Psoas muscle (tissue), 8 donors: ENCODE results near the gene LGALSL. TPM values are rescaled to one million over a fixed set of nuclear protein-coding genes. Genes with fewer than 3 reads are reported as not detected.

Experiments
- ATAC-seq, 4 donors: fragments of 200-7000 bp; cut with Tn5 transposase; one replicate each; pipeline ENCODE4 v1.9.1; 2020; ENCODE audit warnings: moderate library complexity in 3 of 4, mild to moderate bottlenecking in 2 of 4
- DNase-seq, 2 donors: peaks; one replicate each; pipeline ENCODE4 v3.0.0-alpha.2; 2020
- H3K27ac ChIP-seq: fragments of 200-600 bp; one replicate; pipeline ENCODE4 v1.8.0; 2022
- H3K27me3 ChIP-seq, 3 donors: fragments of 200-600 bp in 1 of 3; one replicate each; pipeline versions ENCODE4 v1.6.1 to v1.8.0; 2013 to 2022; ENCODE audit warnings: low read length in 2 of 3, mild to moderate bottlenecking in 2 of 3, moderate library complexity in 1 of 3; ENCODE audit not compliant: insufficient read depth in 3 of 3
- H3K36me3 ChIP-seq, 2 donors: fragments of 200-600 bp in 1 of 2; one replicate each; pipeline versions ENCODE4 v1.6.1 to v1.8.0; 2013 to 2022; ENCODE audit warnings: low read depth in 1 of 2, mild to moderate bottlenecking in 1 of 2, moderate library complexity in 1 of 2; ENCODE audit not compliant: insufficient read depth in 1 of 2
- H3K4me1 ChIP-seq: fragments of 200-600 bp; one replicate; pipeline ENCODE4 v1.8.0; 2022
- H3K4me3 ChIP-seq: fragments of 200-600 bp; one replicate; pipeline ENCODE4 v1.8.0; 2022; ENCODE audit warnings: mild to moderate bottlenecking
- H3K9me3 ChIP-seq: fragments of 200-600 bp; one replicate; pipeline ENCODE4 v1.8.0; 2022
- WGBS, 3 donors: extraction: QIAGEN DNeasy Blood & Tissue Kit; methylation state at CpG; one replicate each; pipeline versions ENCODE4 v1.1.6 to v1.1.7; 2013; 5-methylcytosine and 5-hydroxymethylcytosine counted together
- intact Hi-C, 2 donors: fragments of 100-400 bp; cut with DNase I; formaldehyde crosslinking; loops; one replicate each; pipeline versions ENCODE4 v1.11.0 to v1.14.2; 2022
- polyA plus RNA-seq, 3 donors: library from polyadenylated mRNA; stranded (reverse); fragments of 200-250 nt; gene quantifications; one replicate each; pipeline ENCODE4 v1.2.3, GENCODE V29; 2013
- total RNA-seq, 4 donors: library from RNA; stranded (reverse); fragmentation: NEBNext Ultra II Directional in 2 of 4; extraction: Animal tissue kit (Norgen Biotek cat#: 25700) in 2 of 4; gene quantifications; one replicate each; pipeline versions ENCODE4 v1.2.1 to v1.2.4, GENCODE V29; 2021 to 2023
- TF ChIP-seq, protein P1 (sequence below): fragments of 200-600 bp; IDR thresholded peaks from one replicate; pipeline ENCODE4 v1.8.0; 2022; ENCODE audit warnings: antibody characterized with exemption
- donor health status: healthy with polysubstance abuse.
- donor health status: DM: no; HTN: no; CAD: no; lungs with moderate emphysema.
- donor health status: Bipolar disorder and iron deficiency.
- donor health status: healthy.
- donor health status: DM: yes; HTN: yes; CAD: no.
- donor health status: DM: no; HTN: no; CAD: no.
- donor health status: DM: no; HTN: no; CAD: no.
- donor health status: DM: yes; HTN: yes; CAD: no.

The LGALSL gene
- total and polyA plus RNA-seq, 7 donors: 3.6 to 30.9 (median 11.4) TPM

DNA sequence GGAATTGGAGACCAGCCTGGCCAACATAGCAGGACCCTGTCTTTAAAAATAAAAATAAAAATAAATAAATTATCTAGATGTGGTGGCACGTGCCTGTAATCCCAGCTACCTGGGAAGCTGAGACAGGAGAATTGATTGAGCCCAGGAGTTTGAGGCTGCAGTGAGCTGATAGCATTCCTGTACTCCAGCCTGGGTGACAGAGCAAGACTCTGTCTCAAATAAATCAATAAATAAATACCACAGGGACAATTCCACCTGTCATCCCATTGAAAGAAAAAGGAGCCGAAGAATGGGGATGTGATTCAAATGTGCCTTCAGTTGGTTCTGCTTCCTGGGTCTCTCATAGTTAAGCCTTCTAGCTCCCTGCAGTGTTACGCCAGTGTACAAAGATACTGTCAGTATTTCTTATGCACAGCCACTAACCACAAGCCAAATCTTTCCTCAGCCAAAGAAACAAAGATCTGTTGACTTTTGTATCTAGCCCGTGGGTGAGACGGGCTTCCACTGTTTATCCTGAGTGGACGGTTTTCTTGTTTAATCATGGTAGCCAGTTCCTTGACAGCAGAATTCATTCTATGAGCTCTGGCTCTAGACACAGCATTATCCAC, 12.6 kb downstream of the LGALSL start:
- intact Hi-C loops: no loop called here

DNA sequence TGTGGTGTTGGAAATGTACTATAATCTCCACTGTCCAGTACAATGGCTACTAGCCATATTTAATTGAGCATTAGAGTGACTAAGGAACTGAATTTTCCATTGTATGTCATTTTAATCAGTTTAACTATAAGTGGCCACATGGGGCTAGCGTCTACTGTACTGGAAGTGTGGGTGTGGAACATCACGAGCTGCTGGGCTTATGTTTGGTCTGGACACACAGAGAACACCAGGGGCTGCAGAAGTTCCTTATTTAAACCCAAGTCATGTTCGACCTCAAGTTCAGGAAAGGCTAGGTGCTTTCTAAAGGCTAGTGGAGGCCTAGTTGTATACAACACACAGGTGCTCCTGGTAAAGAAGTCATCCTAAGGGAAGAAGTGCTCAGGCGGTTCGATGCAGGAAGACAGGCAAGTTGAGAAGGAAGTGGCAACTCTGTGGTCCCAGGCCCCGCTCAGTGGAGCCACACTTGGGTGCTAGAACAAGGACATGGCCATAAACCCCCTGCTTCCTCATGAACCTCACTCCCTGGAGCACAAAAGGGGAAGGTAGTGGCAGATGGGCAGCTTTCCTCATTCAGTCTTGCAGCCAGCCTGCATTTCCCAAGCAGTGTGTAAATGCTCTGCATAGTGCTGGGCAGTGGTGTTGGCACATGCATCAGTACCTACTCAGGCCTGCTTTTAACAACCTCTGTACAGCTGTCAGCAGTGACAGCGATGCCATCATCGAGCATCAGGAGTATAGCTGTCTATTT, 13.3 kb downstream of the LGALSL start:
- Histone ChIP-seq H3K9me3 (no peaks in the 10 kb centered on the region), H3K4me3 (no peak overlapping the region), H3K4me1 (peaks cover 15% of the 10 kb centered on the region), H3K27ac (no peak overlapping the region), H3K27me3 (no peaks in the 10 kb centered on the region), H3K36me3 (no peaks in the 10 kb centered on the region)
- DNase-seq: no peak
- TF ChIP-seq, protein P1, sequence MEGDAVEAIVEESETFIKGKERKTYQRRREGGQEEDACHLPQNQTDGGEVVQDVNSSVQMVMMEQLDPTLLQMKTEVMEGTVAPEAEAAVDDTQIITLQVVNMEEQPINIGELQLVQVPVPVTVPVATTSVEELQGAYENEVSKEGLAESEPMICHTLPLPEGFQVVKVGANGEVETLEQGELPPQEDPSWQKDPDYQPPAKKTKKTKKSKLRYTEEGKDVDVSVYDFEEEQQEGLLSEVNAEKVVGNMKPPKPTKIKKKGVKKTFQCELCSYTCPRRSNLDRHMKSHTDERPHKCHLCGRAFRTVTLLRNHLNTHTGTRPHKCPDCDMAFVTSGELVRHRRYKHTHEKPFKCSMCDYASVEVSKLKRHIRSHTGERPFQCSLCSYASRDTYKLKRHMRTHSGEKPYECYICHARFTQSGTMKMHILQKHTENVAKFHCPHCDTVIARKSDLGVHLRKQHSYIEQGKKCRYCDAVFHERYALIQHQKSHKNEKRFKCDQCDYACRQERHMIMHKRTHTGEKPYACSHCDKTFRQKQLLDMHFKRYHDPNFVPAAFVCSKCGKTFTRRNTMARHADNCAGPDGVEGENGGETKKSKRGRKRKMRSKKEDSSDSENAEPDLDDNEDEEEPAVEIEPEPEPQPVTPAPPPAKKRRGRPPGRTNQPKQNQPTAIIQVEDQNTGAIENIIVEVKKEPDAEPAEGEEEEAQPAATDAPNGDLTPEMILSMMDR: no peak
- WGBS, 3 donors: 85 to 86% (median 85%) methylated on average over 8 of the region's 8 CpGs
- peak in 2 of 4 donors; percentile 48 to 72 for ATAC-seq
- intact Hi-C loops: no loop called here

More for the DNA sequence above, 12.6 kb downstream of the LGALSL start:
- no peak for DNase-seq
- Histone ChIP-seq H3K4me3 (no peak overlapping the region), H3K4me1 (peaks cover 15% of the 10 kb centered on the region), H3K36me3 (no peaks in the 10 kb centered on the region), H3K9me3 (no peaks in the 10 kb centered on the region), H3K27ac (no peak overlapping the region), H3K27me3 (no peaks in the 10 kb centered on the region)
- TF ChIP-seq, protein P1: no peak
- no peak for ATAC-seq
- 42 to 77% (median 52%) methylated on average over 6 of the region's 6 CpGs for WGBS, 3 donors

DNA sequence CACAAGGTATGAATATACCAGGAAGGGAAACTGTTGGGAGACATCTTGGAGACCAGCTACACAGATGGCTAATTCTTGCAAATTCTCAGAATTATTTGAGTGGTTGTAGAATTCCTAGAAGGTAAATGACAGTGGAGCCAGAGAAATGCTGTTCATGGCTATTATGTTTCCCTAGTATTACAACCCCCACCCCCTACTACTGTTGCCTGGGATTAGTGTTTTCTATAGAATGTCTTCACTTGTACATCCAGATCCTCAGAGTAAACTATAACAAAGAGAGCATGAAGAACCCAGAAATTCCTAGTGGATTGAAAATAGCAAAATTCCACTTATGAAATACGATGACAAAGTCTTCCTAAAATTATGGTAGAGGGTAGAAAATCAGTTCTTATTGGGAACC, 15.3 kb downstream of the LGALSL start:
- TF ChIP-seq, protein P1: no peak
- Histone ChIP-seq H3K4me1 (peaks cover under 1% of the 10 kb centered on the region), H3K4me3 (no peak overlapping the region), H3K27ac (no peak overlapping the region), H3K27me3 (no peaks in the 10 kb centered on the region), H3K9me3 (no peaks in the 10 kb centered on the region), H3K36me3 (no peaks in the 10 kb centered on the region)
- WGBS, 3 donors: 80 to 89% (median 85%) methylated on average over 1 of the region's 1 CpG
- intact Hi-C loops: no loop called here
- ATAC-seq (no peak), DNase-seq (no peak)

DNA sequence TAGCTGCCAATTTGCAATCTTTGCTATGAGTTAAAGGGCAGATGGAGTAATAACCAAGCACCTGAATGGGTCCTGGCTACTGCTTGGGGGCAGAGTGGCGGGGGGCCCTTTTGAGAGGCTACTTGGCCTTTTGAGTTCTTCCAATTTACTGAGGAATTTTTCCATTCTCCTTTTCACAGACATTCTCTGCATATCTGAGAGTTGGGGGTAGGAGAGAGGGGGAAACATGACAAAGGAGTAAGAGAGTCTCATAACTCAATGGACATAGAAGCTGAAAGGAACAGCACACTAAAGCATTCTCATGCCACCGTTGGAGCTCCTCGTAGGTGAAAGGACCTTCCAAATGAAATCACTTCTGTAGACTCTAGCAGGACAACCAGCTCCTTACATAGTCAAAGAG, 16.1 kb downstream of the LGALSL start:
- no peak overlapping the region for H3K27ac ChIP-seq
- no peak overlapping the region for H3K4me3 ChIP-seq
- DNase-seq (no peak), ATAC-seq (no peak)
- H3K9me3 ChIP-seq: no peaks in the 10 kb centered on the region
- no peaks in the 10 kb centered on the region for H3K36me3 ChIP-seq
- TF ChIP-seq, protein P1: no peak
- H3K4me1 ChIP-seq: no peaks in the 10 kb centered on the region
- 71 to 80% (median 78%) methylated on average over 3 of the region's 3 CpGs for WGBS, 3 donors
- H3K27me3 ChIP-seq: no peaks in the 10 kb centered on the region
- intact Hi-C loops: loop anchor here in 1 of 2 donors (5.0 kb wide), 1 partner anchor 73 kb away; no protein-coding TSS in a partner anchor
